CMK (cell line): ENCODE results near the gene ETV3L.

ENCODE experiments used
- DNase-seq: peaks from one replicate; pipeline ENCODE4 v3.0.0-alpha.2; 2010; ENCODE audit warnings: low read depth

Gene ETV3L

DNA sequence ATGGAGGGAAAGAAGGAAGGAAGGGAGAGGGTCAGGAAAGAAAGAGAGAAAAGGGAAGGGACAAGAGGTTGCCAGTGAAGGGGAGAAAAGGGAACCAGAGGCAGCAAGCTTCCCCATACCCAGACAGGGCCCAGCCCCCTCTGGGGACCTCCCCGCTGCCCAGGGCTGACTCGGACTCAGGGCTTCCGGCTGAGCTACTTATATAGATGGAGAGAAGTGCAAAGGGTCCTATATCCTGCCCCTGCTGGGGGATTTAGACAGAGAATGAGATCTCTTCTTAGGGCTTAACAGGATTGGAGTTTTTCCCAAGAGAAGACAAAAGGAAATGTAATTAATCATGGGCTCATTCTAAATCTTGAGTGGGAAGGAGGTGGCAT lies at the start of gene ETV3L:
ETV3L (minus strand) TSS at position 176 of the 377 bp plus-strand sequence. CDS start 285 bp downstream, outside the sequence.
- no peak for DNase-seq

GRCh38 chr1:157147906-157148700 lies 48.5 kb upstream of the ETV3L start:
- no peak for DNase-seq

GRCh38 chr1:157147037-157147436 lies 47.4 kb upstream of the ETV3L start:
- DNase-seq, result no peak

GRCh38 chr1:157146244-157146643 lies 46.6 kb upstream of the ETV3L start:
- DNase-seq, result no peak

DNA sequence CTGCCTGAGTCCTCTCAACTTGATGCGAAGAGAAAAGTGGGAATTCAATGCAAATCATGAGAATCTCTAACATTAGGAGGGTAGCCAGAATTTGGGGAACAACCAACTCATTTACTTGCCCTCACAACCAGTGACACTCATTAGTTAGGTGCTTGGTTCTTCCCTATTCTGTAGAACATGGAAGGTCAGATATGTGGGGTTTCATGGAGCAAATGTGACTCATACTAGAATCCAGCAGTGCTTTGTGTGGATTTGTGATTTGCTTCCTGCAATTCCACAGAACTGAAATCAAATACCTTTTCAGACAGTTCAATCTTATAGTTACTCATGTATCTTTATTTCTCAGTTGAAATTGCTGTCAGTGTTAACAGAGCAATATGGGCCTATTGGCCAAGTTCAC lies 45.5 kb upstream of the ETV3L start:
- no peak for DNase-seq

DNA sequence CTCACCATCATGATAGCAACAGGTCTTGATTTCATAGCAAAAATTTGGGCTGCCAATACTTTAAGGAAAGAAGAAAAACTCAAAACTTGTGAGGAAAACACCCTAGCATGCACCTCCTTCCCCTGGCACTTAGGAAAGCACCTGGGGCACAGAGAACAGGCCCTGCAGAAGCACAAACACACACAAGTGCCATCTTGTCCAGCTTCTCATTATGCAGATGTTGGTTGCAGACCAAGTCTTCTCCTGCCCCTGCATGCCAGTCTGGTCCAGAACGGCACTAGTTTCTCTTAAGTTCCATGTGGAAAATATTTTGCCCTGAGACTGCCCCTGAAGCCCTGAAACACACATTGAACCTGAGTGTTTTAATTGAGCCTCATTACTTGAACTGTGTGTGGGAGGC lies 44.9 kb upstream of the ETV3L start:
- DNase-seq, result no peak

- DNase-seq, result no peak
Measured at GRCh38 chr1:157142765-157143423, 43.3 kb upstream of the ETV3L start.

- no peak for DNase-seq
Measured at GRCh38 chr1:157142201-157142600, 42.6 kb upstream of the ETV3L start.

DNA sequence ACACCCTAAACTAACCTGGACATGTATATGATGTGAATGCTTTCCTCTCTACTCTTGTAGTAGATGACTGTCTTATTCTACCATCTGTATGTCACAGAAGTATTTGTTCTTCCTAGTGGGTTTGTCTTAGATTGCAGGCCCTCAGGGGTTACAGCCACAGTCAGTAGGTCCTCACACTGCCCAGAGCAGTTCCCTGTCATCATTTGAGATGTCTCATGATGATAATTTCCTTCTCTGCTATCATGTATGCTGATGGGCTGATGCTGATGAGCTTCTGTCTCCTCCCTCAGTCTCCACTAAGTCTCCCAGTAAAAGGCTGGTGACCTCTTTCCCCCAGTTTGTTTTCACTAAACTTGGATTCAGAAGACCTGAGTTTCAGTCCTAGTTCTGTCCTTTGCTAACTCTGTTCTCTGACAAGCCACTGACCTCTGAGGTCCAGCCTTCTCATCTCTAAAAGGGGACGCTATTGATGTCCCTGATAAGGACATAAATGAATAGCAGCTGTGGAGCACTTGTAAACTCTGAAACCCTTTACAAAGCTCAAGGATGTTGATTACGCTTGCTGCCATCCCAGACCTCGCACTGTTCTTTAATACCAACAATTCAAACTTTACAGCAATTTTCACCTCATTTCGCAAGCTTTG lies 41.7 kb upstream of the ETV3L start:
- no peak for DNase-seq

DNA sequence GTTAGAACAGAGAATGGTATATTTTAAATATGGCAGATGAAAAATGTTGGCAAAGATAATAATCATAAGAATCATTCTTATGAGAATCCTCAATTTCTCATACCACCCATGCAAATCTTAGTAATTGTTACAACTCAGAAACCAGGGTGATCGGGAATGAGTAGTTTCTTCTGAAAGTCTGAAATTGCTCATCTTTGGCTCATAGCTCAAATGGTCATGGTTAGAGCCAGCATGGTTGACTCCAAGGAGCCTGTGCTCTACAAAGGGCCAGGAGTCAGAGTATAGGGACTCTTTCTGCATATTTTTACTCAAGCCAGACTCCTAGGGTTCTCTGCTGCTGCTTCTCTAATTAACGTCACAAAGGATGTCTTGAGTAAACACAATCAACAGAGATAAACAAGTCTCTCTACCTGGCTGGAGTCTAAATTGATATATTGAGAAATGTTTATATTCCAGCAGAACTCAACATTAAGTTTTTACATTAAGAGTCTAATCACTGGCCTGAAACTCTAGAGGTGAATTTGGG lies 40.5 kb upstream of the ETV3L start:
- DNase-seq, result no peak

DNA sequence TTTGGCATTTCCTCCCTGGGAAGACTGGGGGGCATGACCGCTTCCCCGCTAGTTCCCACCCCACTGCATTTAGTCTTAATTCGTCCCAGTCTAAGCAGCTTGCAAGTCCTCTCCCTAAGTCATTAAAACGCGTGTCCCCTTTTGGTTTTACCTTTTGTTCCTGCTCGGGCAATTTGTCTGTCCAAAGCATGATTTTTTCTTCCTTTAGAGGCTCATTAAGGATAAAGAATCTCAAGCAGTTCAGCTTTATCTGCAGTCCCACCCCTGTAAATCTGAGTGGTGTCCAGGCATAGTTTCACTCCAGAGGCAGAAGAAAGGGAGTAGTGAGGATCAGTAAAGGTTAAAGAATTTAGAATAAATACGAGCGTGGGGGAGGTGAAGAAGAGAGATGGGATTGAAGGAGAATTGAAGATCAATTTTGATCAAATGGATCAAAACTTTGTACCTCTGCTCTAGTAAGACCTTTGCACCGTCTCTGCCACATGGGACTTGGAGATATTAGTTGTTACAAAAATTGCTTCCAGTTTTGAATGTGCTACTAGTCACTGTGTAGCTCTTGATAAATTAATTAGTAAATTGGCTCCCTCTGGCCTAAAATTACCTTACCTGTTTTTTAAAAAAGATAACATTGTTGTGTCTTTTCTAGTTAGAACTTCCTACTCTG lies 39.6 kb upstream of the ETV3L start:
- no peak for DNase-seq

GRCh38 chr1:157138220-157139051 lies 38.8 kb upstream of the ETV3L start, which contains the start of gene ETV3:
Gene ETV3, minus strand, starts transcription at chr1:157138395. Its CDS starts 2,043 bp downstream, at chr1:157136352.
- peak; percentile 82 for DNase-seq

DNA sequence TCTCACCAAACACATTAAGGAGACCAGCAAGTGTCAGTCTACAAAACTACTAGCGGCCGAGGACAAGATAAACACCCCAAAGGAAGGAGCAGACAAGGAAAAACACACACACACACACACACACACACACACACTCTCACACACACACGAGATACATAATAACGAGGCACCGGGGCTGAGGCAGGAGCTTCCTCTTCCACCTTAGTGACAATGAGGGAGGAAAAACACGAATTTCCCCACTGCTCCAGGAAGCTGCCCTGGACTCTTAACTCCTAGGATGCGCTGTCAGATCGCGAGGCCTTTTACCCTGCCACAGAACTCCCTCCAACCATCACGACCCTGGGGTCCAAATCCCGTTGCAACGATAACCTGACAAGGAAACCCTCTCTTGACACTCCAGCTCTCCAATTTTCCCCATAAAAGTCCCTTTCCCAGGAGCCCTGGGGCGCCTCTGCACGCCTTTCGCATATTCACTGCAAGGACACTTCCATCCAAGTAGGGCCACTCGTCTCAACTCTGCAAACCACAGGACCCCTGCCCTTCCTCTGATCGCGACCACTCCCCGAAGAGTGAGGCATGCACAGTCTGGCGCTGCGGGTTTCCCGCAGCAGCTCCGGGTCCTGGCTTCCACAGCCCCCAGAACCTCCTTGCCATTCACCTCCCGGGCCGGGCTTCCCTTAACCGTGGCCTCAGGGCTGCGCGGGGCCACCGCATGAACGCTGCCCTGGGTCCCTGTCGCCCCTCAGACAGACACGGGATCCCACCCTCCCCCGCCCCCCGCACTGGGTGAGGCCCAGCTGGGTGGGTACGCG lies 38.0 kb upstream of the ETV3L start:
- DNase-seq, result no peak

DNA sequence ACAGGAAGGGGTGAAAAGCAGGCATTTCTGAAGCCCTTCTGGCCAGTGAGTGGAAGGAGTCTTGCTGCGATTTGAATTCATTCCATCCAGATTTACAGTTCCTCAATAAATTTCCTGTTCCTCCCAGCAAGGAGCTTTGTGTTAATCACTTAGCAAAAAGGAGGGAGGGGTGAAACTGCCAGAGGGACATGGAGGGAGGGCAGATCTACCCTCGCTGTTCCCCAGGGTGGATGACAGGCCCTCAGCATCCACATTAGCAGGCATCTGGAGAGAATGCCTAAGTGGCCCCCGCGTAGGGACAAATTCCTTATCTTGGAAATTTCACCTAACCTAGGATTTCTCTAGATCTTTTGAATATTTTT lies 37.4 kb upstream of the ETV3L start:
- DNase-seq, result no peak

GRCh38 chr1:157136133-157136532 lies 36.5 kb upstream of the ETV3L start:
- no peak for DNase-seq

DNA sequence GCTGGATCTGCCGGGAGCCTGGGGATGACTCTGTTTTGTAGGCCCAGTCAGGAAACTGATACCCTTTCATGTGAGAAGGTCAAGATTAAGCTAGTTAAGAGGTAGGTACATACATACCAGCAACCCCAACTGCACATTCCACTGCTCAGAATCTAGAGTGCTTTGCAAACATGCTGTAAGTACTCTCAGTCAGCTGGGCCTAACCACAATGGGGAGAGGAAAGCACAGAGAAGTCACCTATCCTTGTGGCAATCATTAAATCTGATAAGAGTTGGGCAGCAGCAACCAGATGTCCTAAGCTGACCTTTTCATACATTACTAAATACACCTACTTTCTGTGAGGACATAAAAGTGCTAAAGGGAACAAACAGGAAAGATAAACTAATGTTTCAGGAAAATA lies 36.0 kb upstream of the ETV3L start:
- no peak for DNase-seq

DNA sequence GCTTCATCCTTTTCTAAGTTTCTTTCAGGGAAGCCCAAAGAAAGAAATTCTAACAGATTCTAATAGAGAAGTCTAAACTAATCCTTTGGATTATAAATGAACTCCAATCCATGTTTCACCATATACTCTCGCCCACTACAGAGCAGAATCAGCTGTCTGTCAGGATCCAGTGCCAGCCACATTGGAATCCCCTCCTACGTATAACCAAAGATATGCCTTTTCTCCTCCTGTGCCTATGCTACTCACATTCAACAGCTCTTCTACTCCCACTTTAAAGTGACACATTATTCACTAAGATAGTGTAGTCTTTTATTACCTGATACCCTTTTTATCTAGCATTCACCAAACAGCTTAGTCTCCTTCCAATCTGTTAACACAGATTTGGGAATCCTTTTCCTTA lies 35.5 kb upstream of the ETV3L start:
- DNase-seq, result no peak

DNA sequence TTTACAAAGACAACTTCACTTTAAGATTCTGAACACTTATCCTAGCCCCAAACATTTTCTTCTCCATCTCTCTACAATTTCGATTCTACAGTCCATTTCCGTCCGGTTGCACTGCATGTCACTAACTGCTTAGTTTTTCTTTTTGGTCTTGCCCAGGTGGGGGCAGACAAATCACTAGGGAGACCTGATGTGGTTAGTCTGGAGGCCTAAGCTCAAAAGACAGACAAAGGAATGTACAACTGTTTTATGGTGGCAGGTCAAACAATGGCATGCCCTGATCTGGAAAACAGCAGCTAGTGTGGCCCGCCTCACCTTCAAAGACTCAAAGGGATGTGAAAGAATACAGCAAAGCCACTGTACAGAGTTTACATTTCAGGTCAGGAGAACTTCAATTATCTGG lies 34.8 kb upstream of the ETV3L start:
- DNase-seq, result no peak

- DNase-seq, result no peak
Measured at GRCh38 chr1:157133426-157133825, 33.8 kb upstream of the ETV3L start.

DNA sequence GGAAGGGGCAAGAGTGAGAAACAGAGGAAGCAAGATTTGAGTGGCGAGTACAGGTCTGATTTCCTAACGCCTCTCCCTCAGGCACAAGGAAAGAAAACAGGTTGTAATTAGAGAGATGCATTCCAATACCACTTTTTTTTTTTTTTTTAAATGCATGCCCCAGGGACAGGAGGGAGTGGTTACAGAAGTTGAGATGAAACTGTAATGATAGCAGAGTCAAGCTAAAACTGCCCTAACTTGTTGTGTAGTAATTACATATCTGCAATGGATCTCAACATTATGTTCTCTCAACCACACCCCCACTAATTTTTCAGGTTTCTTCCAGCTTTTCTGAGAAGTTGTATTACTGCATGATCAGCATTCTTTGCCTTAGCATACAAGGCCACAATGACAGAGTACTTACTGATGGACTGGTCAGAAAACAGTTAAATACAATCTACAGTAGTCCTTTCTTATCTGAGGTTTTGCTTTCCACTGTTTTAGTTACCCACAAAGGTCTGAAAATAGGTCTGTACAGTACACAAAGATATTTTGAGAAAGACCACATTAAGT lies 33.1 kb upstream of the ETV3L start:
- DNase-seq, result no peak
